Activated naive CD4-positive, alpha-beta T cell treated with anti-CD3 and anti-CD28 coated beads, Interleukin-2, amount 50 U/mL, for 16 hours (primary cell): ENCODE measurements around the gene KRT83.
"Not testable (repeated sequence)": the region's sequence is repeated elsewhere in the genome, so short reads cannot be mapped to it uniquely, and the experiment has no call there.

Experiments used
- DNase-seq: peaks from one replicate; pipeline ENCODE4 v3.0.0-alpha.2; 2020

KRT83 gene

GRCh38 chr12:52352951-52353350 lies 31.8 kb upstream of the KRT83 start:
- no peak for DNase-seq

DNA sequence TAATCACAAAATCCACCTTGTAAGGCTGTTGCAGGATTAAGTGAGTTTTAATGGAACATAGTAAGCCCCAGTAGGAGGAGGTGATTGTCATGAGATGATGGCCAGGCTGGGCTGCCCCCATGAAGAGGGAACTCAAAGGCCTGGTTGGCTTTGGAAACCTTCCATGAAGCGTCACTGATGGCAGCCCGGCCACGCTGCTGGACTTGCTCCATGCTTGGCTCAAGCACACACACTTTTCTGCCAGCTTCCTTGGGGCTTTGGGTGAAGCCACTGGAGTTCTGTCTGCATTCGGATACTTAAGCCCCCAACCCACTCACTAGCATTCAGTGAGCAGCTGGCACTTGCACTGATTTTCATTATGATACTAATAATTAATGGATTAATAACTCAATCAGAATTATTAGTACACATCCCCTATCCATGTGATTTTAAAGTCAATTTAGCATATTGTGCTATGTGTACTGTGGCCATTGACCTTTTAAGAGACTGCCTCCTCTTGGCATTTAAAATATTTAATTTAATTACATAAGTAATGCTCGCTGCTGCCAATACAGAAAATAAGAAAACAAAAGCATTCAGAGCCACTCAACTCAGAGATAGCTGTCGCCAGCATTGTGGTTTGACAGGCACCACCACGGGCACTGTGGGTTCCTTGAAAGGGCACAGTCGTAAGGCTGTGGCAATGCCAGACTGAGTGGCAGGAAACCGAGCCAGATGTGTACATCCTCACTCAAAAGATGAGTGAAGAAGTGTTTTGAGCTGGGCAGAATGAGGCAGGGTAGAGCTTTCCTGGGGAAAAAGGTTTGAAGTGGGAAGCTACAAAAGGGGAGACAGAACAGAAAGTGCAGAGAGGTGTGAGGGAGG lies 30.2 kb upstream of the KRT83 start:
- peak; percentile 32 for DNase-seq

DNA sequence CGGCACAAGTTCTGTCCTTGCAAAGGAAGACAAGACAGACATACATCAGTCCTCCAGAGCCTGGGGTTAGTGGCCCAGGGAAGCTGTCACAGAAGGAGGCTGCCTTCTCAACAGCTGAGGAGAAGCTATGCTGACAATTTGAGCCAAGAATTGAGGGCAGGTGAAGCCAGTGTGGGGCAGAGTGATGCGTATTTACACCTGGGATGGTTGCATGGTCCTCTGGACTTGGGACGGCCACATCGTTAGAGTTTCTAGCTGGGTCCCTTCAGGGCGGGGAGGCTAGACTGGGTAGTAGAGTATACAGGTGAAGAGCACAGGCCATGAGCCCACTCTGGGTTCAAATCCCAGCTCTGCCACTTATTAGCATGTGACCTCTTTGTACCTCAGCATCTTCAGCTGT lies 29.6 kb upstream of the KRT83 start:
- no peak for DNase-seq

DNA sequence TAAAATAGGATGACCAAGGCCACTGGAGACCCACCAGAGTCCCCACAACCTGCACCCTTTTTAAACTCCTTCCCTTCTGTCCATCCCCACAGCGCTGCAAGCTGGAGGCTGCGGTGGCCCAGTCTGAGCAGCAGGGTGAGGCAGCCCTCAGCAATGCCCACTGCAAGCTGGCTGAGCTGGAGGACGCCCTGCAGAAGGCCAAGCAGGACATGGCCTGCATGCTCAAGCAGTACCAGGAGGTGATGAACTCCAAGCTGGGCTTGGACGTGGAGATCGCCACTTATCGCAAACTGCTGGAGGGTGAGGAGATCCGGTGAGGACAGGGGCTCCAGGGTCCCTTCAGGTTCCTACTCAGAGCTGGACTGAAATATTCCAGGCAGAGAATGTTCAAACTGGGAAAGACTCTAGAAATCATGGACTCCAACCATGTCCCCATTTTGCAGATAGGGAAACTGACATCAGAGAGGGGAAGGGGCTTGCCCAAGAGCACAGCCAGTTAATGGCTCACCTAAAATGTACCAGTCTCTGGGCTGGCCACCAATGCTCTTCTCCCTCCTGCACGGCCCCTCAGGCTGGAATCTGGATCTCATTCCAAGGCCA lies 28.9 kb upstream of the KRT83 start:
- DNase-seq: no peak

- no peak for DNase-seq
Measured at GRCh38 chr12:52349196-52349595, 28.0 kb upstream of the KRT83 start.

- no peak for DNase-seq
Measured at GRCh38 chr12:52347551-52348510, 26.6 kb upstream of the KRT83 start.

- no peak for DNase-seq
Measured at GRCh38 chr12:52347016-52347415, 25.8 kb upstream of the KRT83 start.

DNA sequence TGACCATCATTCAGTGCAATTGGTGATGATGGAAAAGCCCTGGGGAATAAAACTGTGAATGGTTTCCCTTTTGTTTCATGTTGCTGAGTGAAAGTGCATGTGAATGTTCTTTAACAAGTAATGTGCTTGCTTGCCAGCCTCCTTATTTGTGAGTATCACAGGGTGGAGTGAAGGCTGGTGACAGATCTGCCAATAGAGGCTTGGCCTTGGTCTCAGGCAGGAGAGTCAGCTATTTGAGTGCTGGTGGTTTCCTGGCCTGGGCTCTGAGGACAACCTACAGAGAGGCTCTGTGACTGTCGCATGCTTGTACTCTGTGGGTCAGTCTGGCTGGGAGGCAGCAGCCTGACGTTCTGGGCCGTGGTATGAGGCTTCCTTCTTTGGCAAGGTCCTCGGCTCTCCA lies 25.4 kb upstream of the KRT83 start:
- no peak for DNase-seq

DNA sequence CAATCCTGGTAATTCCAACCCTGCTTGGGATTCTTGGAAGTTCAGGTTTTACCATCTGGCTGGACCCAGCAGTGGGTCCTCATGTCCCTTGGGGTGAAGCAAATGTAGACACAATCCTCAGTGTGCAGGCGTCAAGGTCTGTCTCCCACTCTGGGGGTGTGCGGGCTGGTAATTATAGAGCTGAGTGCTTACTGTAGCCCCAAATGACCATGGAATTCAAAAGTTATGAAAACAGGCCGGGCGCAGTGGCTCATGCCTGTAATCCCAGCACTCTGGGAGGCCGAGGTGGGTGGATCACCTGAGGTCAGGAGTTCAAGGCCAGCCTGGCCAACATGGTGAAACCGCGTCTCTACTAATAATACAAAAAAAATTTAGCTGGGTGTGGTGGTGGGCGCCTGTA lies 23.8 kb upstream of the KRT83 start:
- not testable (repeated sequence) for DNase-seq

- DNase-seq: no peak
Measured at GRCh38 chr12:52344111-52344510, 22.9 kb upstream of the KRT83 start.

- DNase-seq: no peak
Measured at GRCh38 chr12:52343550-52343949, 22.4 kb upstream of the KRT83 start.

DNA sequence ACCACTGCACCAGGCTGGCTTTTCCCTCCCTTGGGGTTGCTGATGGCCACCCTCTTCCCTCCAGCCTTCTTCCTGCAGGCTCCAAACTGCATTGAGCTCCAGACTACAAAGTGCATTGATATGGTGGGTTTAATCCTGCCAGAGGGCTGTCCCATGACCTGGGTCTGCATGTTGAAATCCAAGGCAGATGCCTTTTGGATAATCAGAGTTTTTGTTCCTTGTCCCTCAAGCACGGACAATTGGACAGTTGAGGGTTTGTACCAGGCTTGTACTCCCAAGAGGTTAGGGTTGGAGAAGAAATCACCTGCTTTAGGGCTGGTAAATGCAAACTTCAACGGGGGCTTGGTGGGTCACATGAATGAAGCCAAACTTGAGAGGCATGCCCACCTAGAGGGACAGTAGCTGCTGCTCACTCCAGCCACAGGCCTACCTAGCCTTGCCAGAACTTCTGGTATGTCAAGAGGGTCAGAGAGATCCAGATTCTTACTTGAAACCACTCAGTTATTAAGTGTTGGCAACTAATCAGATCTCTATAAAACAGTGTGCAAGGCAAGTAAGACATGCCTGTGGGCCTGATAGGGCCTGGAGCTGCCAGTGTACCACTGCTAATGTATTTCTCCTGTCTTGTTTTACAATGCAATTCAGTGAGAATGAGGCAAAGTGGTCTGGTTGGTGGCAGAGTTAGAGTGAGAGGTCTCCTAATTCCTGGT lies 21.7 kb upstream of the KRT83 start:
- no peak for DNase-seq

DNA sequence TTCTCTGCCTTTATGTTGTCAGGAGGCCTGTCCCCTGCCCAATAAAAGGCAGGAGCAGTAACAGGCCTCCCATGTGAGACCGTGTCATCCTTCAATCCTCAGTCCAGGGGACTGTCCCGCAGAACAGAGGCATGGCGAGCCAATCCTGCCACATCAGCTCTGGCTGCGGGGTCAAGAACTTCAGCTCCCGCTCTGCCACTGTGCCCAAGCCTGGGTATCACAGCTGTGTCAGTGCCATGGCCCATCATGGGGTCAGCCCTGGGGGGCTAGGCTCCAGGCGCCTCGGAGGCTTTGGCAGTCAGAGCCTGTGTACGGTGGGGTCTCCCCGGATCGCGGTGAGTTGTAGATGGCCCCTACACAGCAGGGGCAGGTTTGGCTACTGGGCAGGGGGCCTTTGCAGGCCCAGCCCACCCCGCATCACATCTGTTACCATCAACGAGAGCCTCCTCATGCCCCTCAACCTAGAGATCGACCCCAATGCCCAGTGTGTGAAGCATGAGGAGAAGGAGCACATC lies 19.9 kb upstream of the KRT83 start:
- no peak for DNase-seq

- DNase-seq: no peak
Measured at GRCh38 chr12:52338241-52338960, 17.2 kb upstream of the KRT83 start.

DNA sequence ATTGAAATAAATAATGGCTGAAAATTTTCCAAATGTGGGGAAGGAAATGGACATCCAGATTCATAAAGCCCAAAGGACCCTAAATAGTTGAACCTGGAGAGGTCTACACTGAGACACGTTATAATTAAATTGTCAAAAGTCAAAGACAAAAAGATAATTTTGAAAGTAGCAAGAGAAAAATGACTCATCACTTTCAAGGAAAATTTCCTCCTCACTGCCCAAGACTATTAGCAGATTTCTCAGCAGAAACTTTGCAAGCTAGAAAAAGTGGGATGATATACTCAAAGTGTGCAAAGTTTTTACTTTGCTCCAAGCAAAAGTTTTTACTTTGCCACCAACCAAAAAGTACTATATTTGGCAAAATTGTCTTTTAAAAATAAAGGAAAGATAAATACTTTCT lies 15.9 kb upstream of the KRT83 start:
- DNase-seq: no peak

- DNase-seq: no peak
Measured at GRCh38 chr12:52336641-52337040, 15.4 kb upstream of the KRT83 start.

DNA sequence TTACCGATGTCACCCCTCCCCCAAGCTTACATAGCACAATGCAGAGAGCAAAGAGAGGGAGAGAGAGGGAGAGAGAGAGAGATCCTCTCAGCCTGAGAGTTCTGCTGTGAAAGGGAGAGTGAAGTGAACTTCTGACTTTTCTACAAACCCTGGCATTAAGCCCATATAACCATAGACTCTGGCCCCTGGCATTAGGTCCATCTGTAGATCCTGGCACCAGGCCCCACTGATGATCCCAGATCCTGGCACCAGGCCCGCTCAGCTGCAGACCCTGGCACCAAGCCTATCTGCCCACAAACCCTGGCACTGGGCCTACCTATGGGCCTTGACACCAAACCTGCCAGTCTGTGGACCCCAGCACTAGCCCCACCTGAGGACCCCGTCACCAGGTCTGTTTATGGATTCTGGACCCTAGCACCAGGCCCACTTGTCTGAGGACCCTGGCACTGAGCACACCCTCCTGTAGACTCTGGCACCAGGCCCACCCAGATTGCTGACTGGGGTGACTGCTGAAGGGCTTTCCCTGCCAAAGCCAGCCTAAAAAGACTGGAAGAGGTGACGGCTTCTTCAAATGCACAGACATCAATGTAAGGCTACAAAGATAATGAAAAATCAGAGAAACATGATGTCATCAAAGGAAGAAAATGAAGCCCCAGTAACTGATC lies 14.5 kb upstream of the KRT83 start:
- DNase-seq: no peak

DNA sequence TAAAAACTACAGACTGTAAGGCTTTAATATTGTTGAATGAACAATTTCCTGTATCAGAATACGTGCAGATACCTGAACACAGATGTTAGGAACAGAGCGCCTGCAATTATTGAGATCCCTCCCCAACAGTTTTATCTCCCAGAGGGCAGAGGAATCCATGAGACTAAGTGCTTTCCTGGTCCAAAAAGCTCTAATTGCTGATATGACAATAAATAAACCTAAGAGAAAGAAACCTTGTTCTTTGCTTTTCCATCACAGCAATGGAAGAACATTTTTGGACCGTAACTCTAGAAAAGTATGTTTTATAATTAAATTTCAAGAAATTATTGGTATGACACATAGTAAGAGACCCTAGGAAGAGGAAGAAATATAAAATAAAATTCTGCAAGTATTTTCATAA lies 13.0 kb upstream of the KRT83 start:
- no peak for DNase-seq

DNA sequence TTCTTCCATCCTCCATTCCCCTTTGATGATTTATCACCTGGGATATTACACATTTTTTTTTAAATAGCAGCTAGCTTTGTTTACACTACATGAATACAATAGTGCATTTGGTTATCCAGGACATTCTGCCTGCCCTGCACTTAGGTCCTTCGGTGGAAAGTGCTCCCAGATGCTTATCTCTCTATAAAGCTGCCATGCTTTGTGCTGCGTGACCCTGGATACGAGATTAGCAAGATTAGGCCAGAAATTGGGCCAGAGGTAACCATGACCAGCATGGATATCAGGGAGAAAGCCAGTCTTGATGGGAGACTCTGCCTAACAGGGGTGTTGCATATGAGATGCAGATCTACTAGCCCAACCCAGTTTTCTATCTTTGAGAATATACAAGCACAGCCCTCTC lies 12.1 kb upstream of the KRT83 start:
- DNase-seq: no peak

GRCh38 chr12:52332381-52332780 lies 11.2 kb upstream of the KRT83 start:
- DNase-seq: no peak

DNA sequence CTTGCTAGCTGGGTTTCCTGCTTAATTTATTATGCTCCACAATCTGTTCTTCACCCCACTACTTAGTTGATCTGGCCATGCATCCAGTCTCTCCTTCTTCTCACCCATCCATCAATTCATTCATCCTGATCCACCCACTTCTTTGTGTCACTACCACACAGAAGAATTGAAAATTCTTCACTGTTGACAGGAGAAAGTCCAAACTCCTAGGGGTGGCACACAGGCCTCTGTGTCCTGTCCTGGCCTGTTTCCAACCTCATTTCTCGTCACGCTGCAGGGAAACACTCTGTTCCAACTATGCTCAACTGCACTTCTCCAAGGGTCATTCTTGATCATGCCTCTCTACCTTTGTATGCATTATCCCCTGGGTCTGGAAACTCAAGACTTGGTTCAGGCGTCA lies 10.6 kb upstream of the KRT83 start:
- DNase-seq: no peak
